HG02884 (cell line): Measurements from ENCODE around the gene MAP2K7.
"Not testable (repeated sequence)": the region's sequence is repeated elsewhere in the genome, so short reads cannot be mapped to it uniquely, and the experiment has no call there.

Experiments
- ATAC-seq: cut with Tn5 transposase; IDR thresholded peaks from one replicate; pipeline ENCODE4 v1.9.1; 2021; ENCODE audit warnings: mild to moderate bottlenecking, moderate library complexity; ENCODE audit not compliant: unreplicated experiment

MAP2K7 gene

DNA sequence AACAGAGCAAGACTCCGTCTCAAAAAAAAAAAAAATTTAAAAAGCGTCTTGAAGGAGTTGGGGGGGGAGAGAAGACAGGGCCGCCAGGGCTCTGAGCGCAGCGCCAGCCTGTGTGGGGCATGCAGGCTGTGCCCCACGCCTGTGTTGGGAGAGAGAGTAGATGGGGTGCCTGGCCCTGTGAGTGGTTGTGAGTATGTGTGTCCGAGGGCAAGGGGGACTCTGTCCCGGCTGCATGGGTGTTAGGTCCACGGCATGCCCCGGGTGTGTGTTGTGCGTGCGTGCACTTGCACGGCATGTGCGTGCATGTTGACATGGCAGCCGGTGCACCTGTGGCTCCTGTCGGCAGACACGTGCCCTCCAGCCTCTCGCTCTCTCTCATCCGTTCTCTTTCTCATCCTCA is 3.4 kb downstream of the MAP2K7 start:
- no peak for ATAC-seq

GRCh38 chr19:7907544-7907943 is 3.9 kb downstream of the MAP2K7 start:
- no peak for ATAC-seq

DNA sequence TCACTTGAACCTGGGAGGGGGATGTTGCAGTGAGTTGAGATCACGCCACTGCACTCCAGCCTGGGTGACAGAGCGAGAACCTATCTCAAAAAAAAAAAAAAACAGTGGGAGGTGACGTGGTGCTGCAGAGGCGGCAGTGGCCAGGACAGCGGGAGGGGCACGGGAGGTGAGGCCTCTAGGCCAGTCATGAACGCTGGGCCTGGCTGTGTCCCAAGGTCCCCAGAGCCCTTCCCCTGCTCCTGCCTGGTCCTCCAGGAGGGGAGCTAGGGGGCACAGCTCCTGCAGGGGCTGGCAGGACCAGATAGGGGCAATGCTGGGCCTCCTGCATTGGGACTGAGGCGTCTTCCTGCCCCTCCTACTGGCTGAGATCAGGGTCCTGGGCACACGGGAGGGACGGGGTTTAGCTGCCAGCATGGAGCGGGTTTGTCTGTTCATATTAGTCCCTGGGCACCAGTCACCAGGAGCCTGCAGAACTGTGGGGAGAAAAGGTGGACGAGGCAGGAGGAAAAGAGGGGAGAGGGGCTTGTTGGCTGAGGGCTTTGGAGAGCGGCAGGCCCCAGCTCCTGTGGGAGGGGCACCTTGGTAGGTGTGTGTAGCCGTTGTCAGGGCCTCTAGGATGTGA is 4.5 kb downstream of the MAP2K7 start:
- no peak for ATAC-seq

- ATAC-seq = no peak
These were observed 5.2 kb downstream of the MAP2K7 start for GRCh38 chr19:7908742-7909461.

- no peak for ATAC-seq
These were observed 5.9 kb downstream of the MAP2K7 start for GRCh38 chr19:7909471-7910067.

DNA sequence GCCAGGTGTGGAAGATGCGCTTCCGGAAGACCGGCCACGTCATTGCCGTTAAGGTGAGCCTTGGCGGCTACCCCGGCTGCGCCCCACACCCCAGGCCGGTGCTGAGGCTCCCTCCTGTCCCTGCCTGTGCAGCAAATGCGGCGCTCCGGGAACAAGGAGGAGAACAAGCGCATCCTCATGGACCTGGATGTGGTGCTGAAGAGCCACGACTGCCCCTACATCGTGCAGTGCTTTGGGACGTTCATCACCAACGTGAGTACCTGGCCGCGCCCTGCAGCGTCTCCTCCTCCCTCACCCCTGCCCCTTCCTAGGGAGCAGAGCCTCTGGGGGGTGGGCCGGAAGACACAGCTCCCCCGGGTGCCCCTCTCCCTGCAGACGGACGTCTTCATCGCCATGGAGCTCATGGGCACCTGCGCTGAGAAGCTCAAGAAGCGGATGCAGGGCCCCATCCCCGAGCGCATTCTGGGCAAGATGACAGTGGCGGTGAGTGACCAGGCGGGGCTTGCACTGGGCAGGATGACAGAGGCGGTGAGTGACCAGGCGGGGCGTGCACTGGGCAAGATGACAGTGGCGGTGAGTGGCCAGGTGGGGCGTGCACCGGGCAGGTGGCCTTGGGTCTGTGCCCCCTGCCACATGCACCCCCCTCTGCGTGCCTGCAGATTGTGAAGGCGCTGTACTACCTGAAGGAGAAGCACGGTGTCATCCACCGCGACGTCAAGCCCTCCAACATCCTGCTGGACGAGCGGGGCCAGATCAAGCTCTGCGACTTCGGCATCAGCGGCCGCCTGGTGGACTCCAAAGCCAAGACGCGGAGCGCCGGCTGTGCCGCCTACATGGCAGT is 6.9 kb downstream of the MAP2K7 start:
- ATAC-seq = no peak

- ATAC-seq = no peak
These were observed 7.9 kb downstream of the MAP2K7 start for GRCh38 chr19:7911508-7912143.

GRCh38 chr19:7912144-7912696 is 8.5 kb downstream of the MAP2K7 start:
- no peak for ATAC-seq

DNA sequence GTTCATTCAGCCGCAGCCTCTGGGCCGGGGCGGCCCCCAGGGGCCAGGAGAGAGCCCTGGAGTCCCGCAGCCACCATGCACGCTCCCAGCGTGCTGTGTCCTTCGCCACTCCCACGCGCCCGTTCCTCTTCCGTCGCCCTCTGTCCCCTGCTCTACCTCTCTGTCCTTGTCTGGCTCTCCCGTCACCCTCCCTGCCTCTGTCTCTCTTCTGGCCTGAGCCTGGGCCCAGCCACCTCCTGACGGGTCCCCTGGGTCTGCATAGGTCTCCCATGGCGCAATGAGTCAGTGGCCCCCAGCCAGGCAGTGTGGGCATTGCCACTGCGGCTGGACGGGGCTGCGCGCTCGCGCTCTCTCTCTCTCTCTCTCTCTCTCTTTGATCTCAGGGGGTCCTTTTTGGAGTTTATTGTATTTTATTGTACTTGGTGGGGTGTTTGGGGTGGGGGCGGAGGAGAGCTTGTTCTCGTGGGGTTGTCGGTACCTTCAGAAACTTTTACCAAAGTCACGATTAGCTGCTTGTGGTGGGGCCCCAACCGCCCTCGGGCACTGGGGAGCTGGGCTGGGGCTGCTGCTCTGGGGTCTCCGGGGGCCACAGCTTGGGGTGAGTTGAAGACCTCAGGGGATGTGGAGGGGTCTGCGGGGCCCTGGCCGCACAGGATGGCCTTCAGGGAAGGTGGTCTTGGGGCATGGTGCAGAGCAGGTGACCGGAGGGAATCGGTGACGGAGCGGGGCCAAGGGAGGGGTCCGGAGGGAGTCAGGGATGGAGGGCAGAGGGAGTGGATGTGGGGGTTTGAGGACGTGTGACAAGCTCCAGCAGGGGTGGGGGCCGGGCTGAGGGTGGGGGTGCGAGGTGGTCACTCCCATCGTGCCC is 9.3 kb downstream of the MAP2K7 start:
- ATAC-seq = no peak

DNA sequence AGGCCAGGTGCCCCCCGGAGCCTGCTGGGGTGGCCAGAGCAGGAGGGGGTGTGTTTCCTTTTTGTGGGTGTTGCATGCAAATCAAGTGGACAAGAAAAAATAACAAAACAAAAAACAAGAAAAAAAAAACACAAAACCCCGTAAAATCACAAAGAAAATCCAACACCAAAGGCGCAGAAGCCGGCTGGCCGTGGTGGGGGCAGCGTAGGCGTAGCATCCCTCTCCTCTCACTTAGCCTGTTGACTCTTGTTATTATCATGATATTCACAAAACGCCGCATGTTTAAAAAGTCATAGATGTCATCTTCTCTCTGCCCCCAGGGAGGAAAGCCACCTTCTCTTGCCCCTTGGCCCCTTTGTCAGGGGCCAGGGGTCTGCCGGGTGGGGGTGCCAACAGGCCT is 10.0 kb downstream of the MAP2K7 start:
- no peak for ATAC-seq

DNA sequence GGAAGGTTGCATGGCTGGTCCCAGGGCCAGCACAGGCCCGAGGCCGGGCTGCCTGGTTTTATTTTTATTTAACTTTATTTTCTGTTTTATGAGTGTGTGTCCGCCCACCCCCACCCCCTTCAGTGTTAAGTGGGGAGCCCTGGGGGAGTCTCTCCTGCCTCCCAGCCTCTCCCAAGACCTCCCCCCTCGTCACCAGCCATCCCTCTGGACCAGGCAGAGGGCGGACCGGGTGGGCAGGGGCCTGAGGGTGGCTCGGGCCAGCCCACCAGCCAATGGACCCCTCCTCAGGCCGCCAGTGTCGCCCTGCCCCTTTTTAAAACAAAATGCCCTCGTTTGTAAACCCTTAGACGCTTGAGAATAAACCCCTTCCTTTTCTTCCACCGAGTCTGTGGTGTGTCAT is 10.4 kb downstream of the MAP2K7 start:
- ATAC-seq = no peak

DNA sequence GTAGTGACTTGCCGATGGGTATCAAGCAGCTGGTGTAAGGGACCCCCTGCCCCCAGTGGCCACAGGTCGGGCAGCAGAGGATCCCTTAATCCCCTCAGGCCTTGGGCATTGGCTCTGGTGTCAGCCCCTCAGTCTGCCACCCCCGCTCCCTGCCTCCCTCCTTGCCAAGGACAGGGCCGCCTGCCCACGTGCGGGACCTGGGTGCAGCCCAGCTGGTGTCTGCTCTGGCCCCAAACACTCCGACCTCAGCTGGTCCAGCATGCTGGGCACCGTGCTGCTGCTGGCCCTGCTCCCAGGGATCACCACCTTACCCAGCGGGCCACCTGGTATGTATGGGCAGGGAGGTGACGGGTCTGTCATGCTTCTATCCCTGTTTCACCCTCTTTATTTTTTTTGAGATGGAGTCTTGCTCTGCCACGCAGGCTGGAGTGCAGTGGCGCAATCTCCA is 10.9 kb downstream of the MAP2K7 start, which contains the start of gene TGFBR3L:
TGFBR3L (plus strand) TSS at position 233 of the 448 bp plus-strand sequence.
- ATAC-seq = no peak

- no peak for ATAC-seq
These were observed 11.8 kb downstream of the MAP2K7 start for GRCh38 chr19:7915250-7916102.

- ATAC-seq = no peak
These were observed 12.7 kb downstream of the MAP2K7 start for GRCh38 chr19:7916103-7916954.

- no peak for ATAC-seq
These were observed 13.2 kb downstream of the MAP2K7 start for GRCh38 chr19:7916955-7917266.

DNA sequence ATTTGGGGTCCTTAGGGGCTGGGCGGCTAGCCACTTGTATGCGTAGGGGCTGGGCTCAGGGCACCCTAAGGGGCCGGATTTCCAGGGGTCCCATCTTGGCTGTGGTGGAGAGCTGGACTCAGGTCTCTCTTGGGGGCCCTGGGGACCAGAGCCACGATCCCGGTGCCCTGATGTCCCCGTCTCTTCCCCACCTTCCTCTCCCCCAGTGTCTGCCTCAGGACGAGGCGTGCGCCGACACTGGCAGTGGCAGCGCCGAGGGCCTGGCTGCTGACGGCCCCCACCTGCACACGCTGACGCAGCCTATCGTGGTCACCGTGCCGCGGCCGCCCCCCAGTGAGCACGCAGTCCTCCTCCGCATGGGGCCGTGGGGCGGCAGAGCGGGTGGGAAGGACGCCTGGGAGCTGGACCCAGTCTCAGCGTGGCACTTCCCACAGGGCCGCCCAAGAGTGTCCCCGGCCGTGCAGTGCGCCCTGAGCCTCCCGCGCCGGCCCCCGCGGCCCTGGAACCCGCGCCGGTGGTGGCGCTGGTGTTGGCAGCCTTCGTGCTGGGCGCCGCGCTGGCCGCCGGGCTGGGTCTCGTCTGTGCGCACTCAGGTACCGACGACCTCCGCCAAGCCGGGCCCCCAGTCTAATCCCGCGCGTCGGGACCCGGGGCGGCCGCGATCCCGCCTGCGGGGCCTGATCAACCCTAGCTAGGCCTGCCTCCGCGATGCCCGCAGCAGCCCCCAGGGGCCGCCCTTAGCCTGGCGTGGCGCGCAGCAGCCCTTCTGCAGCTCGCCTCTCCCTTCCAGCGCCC is 13.8 kb downstream of the MAP2K7 start:
- no peak for ATAC-seq

DNA sequence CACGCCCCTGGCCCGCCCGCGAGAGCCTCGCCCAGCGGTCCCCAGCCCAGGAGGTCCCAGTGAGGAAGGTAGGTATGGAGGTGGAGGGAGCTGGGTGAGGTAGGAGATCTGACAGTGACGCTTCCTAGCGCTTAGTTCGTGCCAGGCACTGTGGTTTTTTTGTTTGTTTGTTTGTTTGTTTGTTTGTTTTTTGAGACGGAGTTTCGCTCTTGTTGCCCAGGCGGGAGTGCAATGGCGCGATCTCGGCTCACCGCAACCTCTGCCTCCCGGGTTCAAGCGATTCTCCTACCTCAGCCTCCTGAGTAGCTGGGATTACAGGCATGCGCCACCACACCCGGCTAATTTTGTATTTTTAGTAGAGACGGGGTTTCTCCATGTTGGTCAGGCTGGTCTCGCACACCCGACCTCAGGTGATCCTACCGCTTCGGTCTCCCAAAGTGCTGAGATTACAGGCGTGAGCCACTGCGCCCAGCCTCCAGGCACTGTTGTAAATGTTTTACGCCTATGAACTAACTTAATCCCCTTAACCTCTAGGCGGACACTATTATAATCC is 14.5 kb downstream of the MAP2K7 start:
- ATAC-seq = not testable (repeated sequence)
